ENCODE data around the gene CDC25A. TPM values are rescaled to one million over a fixed set of nuclear protein-coding genes. Genes with fewer than 3 reads are reported as not detected.

CDC25A gene
- total RNA-seq, 1 experiment from 2014 or later: 19.6 TPM

DNA sequence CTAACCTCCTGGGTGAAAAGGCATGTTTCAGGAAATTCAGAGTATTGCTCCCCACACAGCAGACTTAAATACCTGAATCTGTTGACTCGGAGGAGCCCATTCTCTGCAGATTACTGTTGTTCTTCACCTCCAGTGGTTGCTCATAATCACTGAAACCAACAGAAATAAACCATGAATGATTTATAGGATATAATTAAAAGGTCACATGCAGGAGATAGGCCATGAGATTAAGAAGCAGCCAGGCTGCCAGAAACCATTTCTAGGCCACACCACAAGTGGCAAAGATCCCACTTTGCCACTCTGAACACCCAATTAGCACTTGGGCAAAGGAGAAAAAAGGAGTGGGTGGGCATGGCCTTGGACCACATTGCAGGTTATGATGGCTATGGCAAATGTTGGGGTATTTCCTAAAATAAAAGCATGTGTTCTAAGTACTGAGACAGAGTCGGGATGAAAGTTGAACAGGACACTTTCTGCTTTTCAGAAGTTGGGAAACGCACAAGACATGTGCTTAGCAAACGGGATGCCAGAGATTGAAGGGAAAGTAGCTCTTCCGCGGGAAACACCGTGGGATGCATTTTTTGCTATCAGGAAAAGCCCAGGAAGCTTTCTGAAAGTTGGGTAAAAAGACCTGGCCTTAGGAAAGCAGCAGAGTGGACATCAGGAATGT lies 1.5 kb downstream of the CDC25A start:
- TF ChIP-seq SP1 (IDR thresholded peaks at IDR 0.05; ENCODE audit: low read depth) (no peak), JUND (IDR thresholded peaks at IDR 0.05) (no peak), ATF3 (IDR thresholded peaks at IDR 0.05) (no peak), ZFX (IDR thresholded peaks at IDR 0.05) (no peak), SIN3A (IDR thresholded peaks at IDR 0.05; ENCODE audit: low read depth) (no peak), EGR1 (IDR thresholded peaks at IDR 0.05; ENCODE audit: low read depth) (no peak), POLR2AphosphoS5 (IDR thresholded peaks at IDR 0.05; ENCODE audit: low read depth, low read length) (no peak), SRF (IDR thresholded peaks at IDR 0.05; ENCODE audit: low read depth) (no peak), TCF7L2 (IDR thresholded peaks at IDR 0.05; ENCODE audit: borderline replicate concordance, extremely low read depth, insufficient read depth, insufficient read length) (no peak), CBX3 (IDR thresholded peaks at IDR 0.05; ENCODE audit: low read depth) (no peak), ZBTB33 (IDR thresholded peaks at IDR 0.05; ENCODE audit: extremely low read depth, insufficient replicate concordance, low read length) (no peak)
- TF ChIP-seq, protein P1, sequence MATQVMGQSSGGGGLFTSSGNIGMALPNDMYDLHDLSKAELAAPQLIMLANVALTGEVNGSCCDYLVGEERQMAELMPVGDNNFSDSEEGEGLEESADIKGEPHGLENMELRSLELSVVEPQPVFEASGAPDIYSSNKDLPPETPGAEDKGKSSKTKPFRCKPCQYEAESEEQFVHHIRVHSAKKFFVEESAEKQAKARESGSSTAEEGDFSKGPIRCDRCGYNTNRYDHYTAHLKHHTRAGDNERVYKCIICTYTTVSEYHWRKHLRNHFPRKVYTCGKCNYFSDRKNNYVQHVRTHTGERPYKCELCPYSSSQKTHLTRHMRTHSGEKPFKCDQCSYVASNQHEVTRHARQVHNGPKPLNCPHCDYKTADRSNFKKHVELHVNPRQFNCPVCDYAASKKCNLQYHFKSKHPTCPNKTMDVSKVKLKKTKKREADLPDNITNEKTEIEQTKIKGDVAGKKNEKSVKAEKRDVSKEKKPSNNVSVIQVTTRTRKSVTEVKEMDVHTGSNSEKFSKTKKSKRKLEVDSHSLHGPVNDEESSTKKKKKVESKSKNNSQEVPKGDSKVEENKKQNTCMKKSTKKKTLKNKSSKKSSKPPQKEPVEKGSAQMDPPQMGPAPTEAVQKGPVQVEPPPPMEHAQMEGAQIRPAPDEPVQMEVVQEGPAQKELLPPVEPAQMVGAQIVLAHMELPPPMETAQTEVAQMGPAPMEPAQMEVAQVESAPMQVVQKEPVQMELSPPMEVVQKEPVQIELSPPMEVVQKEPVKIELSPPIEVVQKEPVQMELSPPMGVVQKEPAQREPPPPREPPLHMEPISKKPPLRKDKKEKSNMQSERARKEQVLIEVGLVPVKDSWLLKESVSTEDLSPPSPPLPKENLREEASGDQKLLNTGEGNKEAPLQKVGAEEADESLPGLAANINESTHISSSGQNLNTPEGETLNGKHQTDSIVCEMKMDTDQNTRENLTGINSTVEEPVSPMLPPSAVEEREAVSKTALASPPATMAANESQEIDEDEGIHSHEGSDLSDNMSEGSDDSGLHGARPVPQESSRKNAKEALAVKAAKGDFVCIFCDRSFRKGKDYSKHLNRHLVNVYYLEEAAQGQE (IDR thresholded peaks at IDR 0.05; ENCODE audit: low read depth): no peak
- TF ChIP-seq, protein P2, sequence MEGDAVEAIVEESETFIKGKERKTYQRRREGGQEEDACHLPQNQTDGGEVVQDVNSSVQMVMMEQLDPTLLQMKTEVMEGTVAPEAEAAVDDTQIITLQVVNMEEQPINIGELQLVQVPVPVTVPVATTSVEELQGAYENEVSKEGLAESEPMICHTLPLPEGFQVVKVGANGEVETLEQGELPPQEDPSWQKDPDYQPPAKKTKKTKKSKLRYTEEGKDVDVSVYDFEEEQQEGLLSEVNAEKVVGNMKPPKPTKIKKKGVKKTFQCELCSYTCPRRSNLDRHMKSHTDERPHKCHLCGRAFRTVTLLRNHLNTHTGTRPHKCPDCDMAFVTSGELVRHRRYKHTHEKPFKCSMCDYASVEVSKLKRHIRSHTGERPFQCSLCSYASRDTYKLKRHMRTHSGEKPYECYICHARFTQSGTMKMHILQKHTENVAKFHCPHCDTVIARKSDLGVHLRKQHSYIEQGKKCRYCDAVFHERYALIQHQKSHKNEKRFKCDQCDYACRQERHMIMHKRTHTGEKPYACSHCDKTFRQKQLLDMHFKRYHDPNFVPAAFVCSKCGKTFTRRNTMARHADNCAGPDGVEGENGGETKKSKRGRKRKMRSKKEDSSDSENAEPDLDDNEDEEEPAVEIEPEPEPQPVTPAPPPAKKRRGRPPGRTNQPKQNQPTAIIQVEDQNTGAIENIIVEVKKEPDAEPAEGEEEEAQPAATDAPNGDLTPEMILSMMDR (IDR thresholded peaks at IDR 0.05 in 2 of 3, conservative IDR thresholded peaks at IDR 0.05 in 1 of 3; ENCODE audit: borderline replicate concordance in 1 of 3, insufficient read depth in 1 of 3, low read depth in 2 of 3, low read length in 2 of 3): no peak
- Histone ChIP-seq H3K79me2 (ENCODE audit: insufficient read depth, low read length) (peaks cover 63% of the 10 kb centered on the region), H3K9me3 (ENCODE audit: control insufficient read depth in 1 of 2, insufficient read depth in 1 of 2, low read depth in 1 of 2, low read length in 2 of 2) (no peaks in the 10 kb centered on the region), H2AFZ (ENCODE audit: low read depth, low read length, poor library complexity, severe bottlenecking) (no peak overlapping the region), H3K27me3 (ENCODE audit: insufficient read depth, low read length) (no peaks in the 10 kb centered on the region), H3K4me1 (ENCODE audit: control insufficient read depth in 1 of 2, insufficient read depth in 2 of 2, low read length in 2 of 2) (peaks cover 9 to 24% of the 10 kb centered on the region in 2 experiments; a peak in 3 of 4 replicates), H3K9me2 (ENCODE audit: insufficient read depth) (no peaks in the 10 kb centered on the region), H3K4me2 (ENCODE audit: low read length) (peak overlapping the region; percentile 79), H3K4me3 (replicated peaks in 1 of 2; ENCODE audit: low read depth in 1 of 2, low read length in 2 of 2) (peak overlapping the region; percentile 84 to 90), H3K9ac (ENCODE audit: low read length) (peak overlapping the region; percentile 95), H3K27ac (ENCODE audit: low read depth, low read length) (peak overlapping the region; percentile 67), H3K36me3 (ENCODE audit: control insufficient read depth in 1 of 2, insufficient read depth in 2 of 2, low read length in 2 of 2) (peaks cover 15 to 38% of the 10 kb centered on the region in 2 experiments; a peak in 3 of 4 replicates), H4K20me1 (ENCODE audit: insufficient read depth) (no peaks in the 10 kb centered on the region)
- BruUV-seq (replicated peaks): TSS peak; percentile 43
- ChIA-PET CTCF (interaction anchor here (1.2 kb wide), 1 partner anchor 29 kb away, joined by 3 read pairs; no protein-coding TSS in a partner anchor), RAD21 (ENCODE audit: low non-redundant PET in 1 of 2, low total read pairs in 2 of 2, uncharacterized antibody in 2 of 2, unreplicated experiment in 2 of 2) (no interaction called here), POLR2A (no interaction called here)
- no peak for DNase-seq (ENCODE audit: low read depth, low spot score)
- ATAC-seq: no peak
- intact Hi-C loops (cut with micrococcal nuclease): loop anchor here (1.0 kb wide), 1 partner anchor 16 kb away; no protein-coding TSS in a partner anchor

All from HCT116 (cell line).